GM12801 (cell line): Measurements from ENCODE around the gene POU2F2.

Experiments used
- TF ChIP-seq, protein P1 (sequence below): IDR thresholded peaks from one replicate; pipeline ENCODE4 v1.5.1; 2011; ENCODE audit warnings: control low read depth; ENCODE audit not compliant: insufficient read length; ENCODE audit errors: extremely low read depth

Gene POU2F2

DNA sequence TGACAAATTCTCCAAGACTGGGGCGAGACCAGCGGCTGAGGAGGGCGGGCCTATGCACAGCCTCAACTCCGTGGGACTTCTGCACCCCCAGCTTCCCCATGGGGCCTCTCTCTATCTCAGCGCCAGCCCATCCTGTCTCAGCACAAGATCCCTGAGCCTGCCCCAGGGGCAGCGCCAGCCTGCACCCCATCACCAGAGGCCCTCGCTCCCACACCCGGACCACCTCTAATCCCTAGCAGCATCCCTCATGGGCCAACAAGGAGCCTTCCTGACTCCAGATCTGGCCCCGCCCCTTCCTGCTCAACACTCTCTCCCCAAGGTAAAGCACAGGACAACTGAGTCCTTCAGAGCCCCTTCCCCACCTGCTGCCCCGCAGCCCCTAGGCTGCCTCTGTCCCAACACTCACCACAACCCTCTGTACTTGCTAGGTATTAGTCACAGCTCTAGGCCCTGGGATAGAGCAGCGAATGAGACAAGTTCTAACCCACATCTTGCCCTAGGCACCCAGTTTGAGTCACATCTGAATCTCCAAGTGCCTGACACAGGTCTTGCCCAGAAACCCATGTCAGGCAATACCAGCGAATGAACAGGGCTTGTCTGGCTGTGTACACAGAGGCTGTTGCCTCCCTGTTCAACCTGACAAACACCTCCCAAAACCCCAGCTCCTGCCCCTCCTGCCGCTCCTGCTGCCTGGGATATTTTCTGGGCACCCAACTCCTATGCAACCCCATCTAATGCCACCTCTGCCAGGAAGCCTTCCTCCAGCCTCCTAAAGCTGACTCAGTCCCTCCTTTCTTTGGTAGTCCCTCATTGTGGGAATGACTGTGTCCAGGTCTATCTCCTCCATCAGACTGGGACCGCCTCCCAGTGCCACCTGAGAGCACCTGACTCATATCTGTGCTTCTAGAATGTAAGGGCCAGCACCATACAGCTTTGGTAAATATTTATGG is 80.8 kb downstream of the POU2F2 start:
- TF ChIP-seq, protein P1, sequence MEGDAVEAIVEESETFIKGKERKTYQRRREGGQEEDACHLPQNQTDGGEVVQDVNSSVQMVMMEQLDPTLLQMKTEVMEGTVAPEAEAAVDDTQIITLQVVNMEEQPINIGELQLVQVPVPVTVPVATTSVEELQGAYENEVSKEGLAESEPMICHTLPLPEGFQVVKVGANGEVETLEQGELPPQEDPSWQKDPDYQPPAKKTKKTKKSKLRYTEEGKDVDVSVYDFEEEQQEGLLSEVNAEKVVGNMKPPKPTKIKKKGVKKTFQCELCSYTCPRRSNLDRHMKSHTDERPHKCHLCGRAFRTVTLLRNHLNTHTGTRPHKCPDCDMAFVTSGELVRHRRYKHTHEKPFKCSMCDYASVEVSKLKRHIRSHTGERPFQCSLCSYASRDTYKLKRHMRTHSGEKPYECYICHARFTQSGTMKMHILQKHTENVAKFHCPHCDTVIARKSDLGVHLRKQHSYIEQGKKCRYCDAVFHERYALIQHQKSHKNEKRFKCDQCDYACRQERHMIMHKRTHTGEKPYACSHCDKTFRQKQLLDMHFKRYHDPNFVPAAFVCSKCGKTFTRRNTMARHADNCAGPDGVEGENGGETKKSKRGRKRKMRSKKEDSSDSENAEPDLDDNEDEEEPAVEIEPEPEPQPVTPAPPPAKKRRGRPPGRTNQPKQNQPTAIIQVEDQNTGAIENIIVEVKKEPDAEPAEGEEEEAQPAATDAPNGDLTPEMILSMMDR, result no peak

DNA sequence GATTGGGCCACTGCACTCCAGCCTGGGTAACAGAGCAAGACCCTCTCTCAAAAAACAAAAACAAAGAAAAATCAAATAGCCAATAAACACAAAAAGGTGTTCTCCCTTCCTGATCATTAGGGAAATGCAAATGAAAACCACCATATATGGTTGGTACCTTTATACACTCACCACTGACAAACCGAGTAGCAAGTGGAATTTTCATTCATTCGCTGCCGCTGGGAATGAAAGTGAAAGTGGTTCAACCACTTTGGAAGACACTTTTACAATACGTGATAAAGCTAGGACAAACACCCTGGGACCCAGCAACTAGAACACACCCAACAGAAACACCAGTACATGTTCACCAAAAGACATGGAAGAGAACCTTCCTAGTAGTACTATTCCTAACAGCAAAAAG is 83.3 kb downstream of the POU2F2 start:
- TF ChIP-seq, protein P1, result no peak

DNA sequence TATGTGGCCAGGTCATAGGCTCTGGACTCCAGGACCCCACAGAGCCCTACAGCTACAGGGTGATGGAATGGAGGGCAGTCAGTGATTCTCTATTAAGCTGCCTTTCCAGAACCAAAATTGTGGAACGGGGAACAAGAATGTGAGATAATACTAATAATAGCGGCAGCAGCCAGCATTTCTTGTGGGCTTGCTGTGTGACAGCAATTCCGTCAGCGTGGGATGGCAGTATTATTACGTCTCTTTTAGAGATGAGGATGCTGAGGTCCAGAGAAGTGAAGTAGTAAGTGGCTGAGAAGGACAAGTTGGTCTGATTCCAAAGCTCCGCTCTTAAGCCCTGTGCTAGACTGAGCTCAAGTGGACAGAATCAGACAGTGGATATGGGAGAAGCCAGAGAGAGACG is 86.7 kb downstream of the POU2F2 start:
- TF ChIP-seq, protein P1, result no peak

DNA sequence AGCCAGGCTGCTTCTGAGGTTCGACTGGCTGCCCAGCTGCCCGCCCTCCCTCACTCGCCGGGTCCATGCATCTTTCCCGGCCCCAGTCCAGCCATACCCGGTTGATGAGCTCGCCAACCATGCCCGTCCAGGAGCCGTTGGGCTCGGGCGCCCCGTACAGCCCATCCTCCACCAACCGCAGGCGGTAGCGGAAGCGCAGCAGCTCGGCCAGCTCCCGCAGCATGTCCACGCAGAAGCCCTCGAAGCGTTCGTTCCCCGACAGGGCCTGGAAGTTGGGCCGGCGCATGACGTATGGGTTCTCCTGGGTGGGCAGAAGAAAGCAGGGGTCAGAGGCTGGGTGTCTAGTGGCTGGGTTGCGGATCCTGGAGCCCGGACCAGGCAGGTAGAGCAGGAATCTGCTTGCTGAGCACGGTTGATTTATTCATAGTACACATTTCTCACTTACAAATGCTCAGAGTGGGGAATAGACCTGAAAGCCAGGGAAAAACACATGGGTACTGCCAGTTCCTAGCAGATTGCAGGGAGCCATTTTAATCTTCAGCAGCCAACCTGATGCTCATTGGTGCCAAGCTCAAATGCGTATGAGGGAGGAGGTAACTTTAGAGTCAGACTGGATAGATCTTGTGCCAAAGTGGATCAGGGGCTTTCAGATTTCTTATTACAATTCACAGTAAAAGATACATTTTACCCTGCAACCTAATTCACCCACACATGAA is 89.6 kb downstream of the POU2F2 start:
- TF ChIP-seq, protein P1, result no peak

DNA sequence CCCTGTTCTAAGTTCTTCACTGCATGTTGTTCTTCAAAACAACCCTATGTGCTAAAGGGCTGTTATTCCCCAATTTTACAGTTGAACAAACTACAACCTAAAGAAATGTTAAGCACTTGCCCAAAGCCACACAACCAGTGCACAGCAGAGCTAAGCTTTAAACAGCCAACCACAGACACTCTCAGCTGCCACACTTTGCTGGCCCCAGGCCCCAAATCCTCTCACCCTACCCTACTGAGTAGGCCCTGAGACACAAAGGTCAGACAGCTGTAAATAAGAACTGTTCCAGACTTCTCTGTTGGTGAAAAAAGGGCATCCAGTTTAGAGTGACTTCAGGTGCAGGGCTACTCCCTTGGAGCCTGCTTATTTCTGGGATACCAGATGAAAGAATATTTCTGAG is 92.2 kb downstream of the POU2F2 start:
- TF ChIP-seq, protein P1, result no peak

DNA sequence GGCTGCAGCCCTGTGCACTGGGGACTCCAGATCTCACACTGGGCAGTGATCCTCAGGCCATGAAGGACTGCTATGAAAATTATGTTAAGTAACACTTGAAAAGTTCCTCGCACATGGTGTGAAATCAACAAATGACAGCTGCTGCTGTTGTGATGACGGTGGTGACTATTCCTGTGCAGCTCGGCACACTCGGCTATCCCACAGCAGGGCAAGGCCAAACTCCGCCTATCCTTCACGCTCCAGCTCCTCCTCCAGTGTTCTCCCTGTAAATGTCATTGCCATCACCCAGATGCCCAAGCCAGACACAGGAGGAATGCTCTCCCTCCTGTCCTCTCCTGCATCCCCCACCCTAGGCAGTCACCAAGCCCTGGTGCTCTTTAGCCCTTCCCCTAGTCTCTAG is 93.6 kb downstream of the POU2F2 start:
- TF ChIP-seq, protein P1, result no peak

DNA sequence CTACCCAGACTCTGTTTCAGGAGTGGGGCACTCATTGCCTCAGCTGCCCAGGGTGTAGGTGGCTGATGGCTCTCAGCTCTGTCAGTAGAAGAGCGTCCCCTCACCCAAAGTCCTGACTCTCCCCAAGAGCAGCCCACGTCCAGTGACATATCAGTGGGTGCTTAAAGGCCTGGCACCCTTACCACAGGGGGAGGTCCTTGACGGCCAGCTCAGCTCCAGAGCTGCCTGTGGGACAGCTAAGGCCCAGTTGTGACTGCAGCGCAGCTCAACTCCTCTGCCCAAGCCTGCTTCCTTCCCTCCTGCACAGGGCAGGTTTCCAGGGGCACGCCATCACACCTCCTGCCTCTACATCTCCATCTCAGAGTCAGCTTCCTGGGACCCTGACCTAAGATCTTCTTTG is 94.6 kb downstream of the POU2F2 start:
- TF ChIP-seq, protein P1, result no peak
